Right renal pelvis (tissue), 4 donors: Measurements from ENCODE around the gene SGCE. TPM values are rescaled to one million over a fixed set of nuclear protein-coding genes. Genes with fewer than 3 reads are reported as not detected.

Source experiments
- DNase-seq, 4 donors: peaks; one replicate each; pipeline ENCODE4 v3.0.0-alpha.2; 2013; ENCODE audit warnings: low read depth in 4 of 4, low spot score in 3 of 4, missing footprints in 1 of 4
- polyA plus RNA-seq, 4 donors: library from polyadenylated mRNA; unstranded; fragments of 120-200 nt; gene quantifications; one replicate each; pipeline ENCODE4 v1.2.1, GENCODE V29; 2013; ENCODE audit not compliant: insufficient read length in 4 of 4

Gene SGCE
- polyA plus RNA-seq, 4 donors = 94.7 to 115 (median 104) TPM

- no peak for DNase-seq
Observed at GRCh38 chr7:94662548-94662947, 6.6 kb upstream of the SGCE start.

GRCh38 chr7:94660006-94660405 is 4.1 kb upstream of the SGCE start:
- DNase-seq = no peak

DNA sequence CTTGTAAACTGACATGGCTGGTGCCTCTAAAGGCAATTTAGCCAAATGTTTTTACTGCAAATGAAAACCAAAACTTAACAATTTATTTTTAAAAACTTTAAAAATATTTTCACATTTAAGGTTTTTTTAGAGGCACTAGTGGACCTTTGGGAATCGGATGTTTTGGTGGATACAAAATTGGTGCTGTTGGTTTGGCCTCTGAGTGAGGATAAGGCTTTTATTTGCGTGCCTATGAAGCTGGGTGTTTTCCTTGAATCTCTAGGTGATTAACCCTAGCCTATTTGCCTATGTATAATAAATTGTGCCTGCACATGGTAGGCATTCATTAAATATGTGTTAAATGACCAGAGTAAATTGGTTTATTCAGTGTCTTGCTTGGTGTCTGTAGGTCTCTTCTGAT is 2.9 kb upstream of the SGCE start:
- no peak for DNase-seq

DNA sequence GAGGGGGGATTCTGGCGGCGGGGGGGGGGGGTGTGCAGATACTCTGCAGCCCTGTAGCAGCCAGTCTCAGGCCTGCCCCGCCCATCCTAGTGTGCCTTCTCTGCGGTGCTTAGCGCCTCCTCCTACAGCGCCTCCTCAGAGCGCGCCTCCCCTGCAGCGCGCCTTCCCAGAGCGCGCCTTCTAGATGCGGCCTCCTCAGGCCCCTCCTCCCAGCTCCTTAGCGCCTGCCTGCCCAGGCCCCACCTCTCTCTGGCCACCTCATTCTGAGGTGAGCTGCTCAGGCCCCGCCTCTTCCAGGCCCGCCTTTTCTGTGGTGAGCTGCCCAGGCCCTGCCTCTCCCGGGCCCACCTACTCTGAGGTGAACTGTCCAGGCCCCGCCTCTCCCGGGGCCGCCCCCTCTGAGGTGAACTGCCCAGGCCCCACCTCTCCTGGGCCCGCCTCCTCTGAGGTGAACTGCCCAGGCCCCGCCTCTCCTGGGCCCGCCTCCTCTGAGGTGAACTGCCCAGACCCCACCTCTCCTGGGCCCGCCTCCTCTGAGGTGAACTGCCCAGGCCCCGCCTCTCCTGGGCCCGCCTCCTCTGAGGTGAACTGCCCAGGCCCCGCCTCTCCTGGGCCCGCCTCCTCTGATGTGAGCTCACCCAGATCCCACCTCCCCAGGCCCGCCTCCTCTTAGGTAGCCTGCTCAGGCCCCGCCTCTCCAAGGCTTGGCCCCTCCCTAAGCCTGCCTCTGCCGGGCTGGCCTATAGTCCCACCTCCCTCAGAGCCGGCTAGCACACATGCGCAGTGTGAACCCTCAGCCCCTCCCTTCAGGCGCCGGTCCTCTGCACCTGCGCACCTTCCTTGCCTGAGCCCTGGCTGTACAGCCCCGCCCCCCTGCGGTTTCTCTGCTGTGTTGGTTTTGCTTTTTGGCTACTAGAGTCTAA is 2.1 kb upstream of the SGCE start:
- peak; percentile 82 to 87 (median 86) for DNase-seq

DNA sequence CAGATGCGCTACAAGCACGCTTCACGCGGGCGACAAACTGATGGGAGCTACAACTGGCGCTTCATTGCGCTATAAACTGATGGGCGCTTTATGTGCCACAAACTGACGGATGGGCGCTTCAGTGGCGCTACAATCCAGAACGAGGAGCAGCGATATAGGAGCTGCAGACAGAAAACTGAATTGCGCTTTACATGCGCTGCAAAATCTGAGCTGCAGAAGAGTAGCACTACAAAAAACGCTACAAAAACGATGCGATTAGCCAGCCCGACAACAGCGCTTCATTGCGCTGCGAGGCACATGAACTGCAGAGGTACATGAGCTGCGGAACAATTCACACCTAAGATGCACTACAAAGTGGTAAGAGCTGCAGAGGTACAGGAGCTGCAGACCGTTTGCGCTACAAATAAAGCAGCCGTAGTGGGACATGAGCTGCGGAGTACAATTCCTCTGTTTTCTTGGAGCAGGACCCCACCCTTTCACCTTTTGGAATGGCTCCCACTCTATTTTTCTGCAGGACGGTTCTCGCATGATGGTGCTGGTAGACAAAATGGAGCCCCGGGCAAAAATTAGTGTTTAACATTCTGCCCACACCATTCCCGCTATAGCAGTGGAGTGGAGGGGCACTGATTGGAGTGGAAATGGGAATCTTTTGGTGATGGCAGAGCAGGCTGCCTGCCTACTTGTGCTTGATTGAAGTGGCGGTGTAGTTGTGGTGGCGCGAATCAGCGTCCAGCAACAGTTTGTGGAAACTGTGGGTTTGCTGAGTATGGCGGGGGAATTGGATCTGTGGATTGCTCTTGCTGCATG is 1.2 kb upstream of the SGCE start:
- DNase-seq = peak in 2 of 4 donors; percentile 12 to 41

GRCh38 chr7:94656658-94656924 is 658 bp upstream of the SGCE start:
- peak in 1 of 4 donors; percentile 25 for DNase-seq

DNA sequence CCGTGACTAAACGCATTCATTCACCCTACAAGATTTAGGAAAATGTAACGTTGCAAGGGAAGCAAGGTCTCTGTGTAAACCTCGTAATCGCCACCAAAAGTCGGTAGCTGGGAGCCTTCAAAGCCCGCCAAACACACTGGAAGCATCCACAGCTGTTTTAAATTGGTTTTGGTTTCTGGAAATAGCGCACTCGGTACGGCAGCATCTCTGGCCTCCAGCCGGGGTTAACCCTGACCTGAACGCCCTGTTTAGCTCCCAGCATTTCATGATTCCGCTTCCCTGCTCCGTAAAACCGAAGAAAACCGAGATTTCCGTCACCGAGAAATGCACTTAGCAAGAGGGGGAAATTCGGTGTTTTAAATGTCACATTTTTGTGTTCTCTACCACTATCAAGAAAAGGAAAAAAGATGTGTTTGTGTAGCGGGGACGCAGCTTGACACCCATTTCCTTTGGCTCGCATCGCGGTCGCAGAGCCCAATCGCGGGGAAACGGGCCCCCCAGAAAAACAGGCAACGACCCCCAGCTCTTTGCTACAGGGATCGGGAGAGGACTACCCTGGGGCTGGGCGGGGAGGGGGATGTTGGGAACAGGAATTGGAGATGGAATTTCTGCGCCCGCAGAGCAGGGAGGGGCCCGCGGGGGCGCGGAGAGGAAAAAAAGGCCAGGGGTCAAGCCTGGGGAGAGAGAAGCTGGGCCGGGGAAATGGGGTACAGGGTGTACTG is 646 bp downstream of the SGCE start:
- DNase-seq = peak in 1 of 4 donors; percentile 39

DNA sequence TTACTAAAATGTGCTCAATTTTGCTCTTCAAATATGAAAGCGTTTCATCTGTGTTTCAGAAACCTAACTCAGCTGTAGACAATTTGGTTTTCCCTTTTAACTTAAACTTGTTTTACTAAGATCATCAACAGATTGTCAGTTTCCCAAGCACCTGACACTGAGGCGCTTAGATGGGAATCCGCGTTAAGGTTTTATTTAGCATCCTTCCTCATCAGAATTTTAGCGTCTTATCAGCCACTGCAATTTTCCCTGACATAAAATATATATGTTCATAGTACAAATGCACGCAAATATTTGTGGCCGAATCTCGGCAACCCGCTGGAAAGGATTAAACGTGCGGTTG is 1.2 kb downstream of the SGCE start:
- no peak for DNase-seq

DNA sequence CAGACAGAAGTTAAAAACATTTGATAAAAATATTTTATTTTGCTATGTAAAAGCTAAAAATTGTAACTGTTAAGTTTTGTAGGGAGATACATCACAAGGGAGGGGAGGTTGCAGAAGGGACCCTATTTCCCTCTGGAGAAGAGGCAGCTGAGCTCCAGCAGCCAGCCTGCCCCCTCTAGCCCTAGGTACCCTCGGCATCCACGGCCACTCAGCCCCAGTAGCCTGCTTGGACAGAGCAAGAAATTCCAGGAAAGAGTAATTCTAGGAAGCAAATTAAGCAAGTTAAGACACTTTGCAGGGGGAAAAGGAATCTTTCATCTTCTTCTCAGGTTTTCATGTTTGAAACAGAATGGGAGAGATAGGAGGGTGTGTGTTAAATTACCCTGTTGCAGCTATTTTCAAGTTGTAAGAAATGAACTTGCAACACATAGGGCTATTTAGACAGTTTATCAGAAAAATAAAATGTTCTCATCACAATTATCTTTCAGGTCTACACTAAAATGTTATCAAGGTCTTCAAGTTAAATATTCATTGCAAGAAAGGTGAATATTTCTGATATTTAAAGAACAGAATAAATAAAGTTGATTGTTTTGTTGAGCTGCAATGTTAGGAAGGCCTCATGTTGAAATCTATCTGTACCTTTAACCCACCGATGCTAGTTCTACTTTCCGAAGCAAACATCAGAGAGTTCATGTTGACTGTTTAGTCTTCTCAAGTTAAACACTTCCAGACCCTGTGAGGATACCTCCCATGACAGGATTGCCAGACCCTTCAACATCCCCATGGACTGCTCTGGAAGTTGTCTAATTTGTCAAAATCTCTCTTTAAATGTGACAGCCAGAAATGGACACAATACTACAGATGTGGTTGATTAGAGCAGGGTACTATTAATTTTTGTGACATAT is 5.5 kb downstream of the SGCE start:
- no peak for DNase-seq

- DNase-seq = no peak
Observed at GRCh38 chr7:94649450-94649849, 6.5 kb downstream of the SGCE start.

DNA sequence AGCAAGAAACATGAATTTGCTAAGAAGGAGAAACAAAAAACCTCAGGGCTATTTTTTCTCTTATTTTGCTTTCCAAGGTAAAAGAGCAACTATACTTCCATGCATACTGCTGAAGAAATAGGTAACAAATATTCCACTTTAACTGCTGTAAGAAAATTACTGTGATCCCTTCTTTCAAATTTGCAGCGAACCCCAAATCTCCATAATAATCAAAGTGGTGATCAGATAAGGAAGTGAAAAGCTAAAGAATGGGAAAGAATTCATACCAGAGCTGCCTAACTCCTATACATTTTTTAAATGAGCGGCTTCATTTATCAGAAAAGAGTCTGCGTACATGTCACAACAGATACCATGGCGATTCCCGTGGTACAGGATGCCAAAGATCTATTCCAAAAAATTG is 7.2 kb downstream of the SGCE start:
- no peak for DNase-seq

DNA sequence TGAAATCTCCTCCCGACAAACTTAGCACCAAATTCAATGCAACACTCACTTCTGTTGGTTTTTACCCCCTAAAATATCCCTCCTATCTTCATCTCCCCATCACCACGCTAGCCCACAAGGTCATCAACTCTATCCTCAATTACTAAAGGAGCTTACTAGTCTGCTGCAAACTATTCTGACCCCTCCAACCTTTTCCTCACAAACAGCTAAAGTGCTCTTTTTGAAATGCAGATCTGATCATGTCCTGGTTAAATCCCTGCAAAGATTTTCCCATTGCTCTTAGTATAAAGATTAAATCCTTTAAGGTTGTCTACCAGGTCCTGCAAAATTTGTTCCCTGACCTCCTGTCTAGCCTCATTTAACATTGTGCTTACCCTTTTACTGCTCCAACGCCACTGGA is 8.6 kb downstream of the SGCE start:
- no peak for DNase-seq

DNA sequence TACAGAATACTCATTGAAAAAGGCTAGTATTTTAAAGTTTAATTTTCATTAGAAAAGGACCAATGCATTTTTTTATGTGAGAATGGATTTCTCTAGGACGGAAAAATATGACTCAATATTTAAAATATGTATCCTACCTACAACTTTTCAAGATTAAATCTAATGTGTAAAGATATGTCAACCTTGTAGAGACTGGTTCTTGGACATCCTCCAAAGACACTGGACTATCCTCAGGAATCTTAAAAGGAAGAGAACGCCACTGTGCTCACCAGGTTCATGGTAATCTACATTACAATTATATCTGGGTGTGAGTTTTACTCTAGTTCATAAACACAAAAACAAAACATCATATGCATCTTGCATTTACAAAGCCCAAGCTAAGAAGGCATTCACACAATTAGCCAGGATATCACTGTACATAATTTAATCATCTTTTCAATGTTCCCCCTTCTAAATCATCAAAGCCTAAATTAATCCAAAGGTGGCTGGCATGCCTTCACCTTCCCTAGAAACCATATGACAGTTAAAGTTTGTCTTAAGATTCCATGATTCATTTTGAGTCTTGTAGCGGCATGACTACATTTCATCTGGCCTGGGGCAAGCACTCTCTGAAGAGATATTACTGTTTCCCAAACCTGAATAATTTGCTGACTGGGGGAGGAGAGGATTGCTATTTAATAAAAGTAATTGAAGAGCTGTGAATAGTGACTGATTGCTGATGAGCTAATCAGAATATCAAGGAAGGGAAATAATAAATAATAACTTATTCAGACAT is 12.0 kb downstream of the SGCE start:
- no peak for DNase-seq

GRCh38 chr7:94642838-94643653 is 12.9 kb downstream of the SGCE start:
- DNase-seq = no peak

- DNase-seq = no peak
Observed at GRCh38 chr7:94639384-94639783, 16.5 kb downstream of the SGCE start.

- DNase-seq = no peak
Observed at GRCh38 chr7:94635687-94636086, 20.2 kb downstream of the SGCE start.

DNA sequence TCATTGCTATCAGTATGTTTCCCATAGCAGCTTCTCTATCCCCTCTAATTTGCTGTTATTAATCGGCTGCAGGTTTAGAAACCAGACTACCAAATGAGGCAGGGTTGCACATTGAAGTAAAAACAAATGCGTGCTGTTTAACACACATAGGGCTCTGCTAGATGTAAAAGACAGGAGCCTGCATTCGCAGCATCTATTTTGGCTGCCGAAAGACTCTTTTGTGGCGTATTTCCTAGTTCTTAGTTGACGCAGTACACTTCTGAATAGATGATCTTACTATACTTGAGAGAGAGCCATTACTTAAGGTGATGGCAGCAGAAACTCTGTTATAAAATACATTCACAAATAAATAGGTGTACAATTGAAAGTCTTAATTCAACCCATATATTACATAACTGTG is 21.4 kb downstream of the SGCE start:
- DNase-seq = no peak

DNA sequence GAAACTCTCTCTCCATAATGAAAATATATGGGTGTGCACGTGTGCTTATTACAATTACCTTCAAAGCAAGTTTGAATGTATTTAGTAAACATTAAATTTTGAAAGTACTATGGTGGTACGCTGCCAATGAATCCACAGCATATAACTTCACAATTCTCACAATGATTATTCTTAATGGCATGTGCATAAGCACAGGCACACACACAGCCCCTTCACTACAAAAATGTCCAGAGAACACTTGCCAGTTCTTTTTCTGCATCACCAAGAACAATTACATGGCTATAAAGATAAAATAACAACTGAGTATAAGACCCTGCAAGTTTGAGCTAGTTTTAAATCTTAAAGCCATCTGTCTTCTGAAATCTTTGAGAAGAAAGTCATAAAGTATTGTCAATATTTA is 22.2 kb downstream of the SGCE start:
- DNase-seq = no peak

- DNase-seq = no peak
Observed at GRCh38 chr7:94633014-94633341, 23.0 kb downstream of the SGCE start.
